Measurements from ENCODE around the gene CDH4. TPM values are rescaled to one million over a fixed set of nuclear protein-coding genes. Genes with fewer than 3 reads are reported as not detected.
"Not testable (repeated sequence)": the region's sequence is repeated elsewhere in the genome, so short reads cannot be mapped to it uniquely, and the experiment has no call there.

CDH4 gene
- total and polyA plus RNA-seq, 5 donors from 2014 or later, result 0.07 to 0.69 (median 0.49) TPM; not detected in 1

GRCh38 chr20:61978491-61978890, 726.4 kb downstream of the CDH4 start:
- H3K36me3 ChIP-seq (ENCODE audit: control insufficient read depth, insufficient read depth, low read length), result peaks cover 19% of the 10 kb centered on the region
- DNase-seq, result no peak
- H3K4me3 Mint-ChIP-seq, result no peak overlapping the region
- H3K27me3 Mint-ChIP-seq, result no peaks in the 10 kb centered on the region
- H3K27ac ChIP-seq (ENCODE audit: insufficient read depth, low read length, poor library complexity, severe bottlenecking), result no peak overlapping the region
- no peaks in the 10 kb centered on the region for H3K27me3 ChIP-seq (ENCODE audit: control insufficient read depth, insufficient read depth, low read length)
- peaks cover 18% of the 10 kb centered on the region for H3K36me3 Mint-ChIP-seq
- H3K4me1 ChIP-seq (ENCODE audit: control insufficient read depth, insufficient read depth, low read length, poor library complexity, severe bottlenecking), result peaks cover 5% of the 10 kb centered on the region
- H3K4me1 Mint-ChIP-seq, result peaks cover 5 to 11% (median 6%) of the 10 kb centered on the region in 4 donors
- H3K9me3 ChIP-seq (ENCODE audit: control insufficient read depth in 2 of 2, low read length in 2 of 2), result peaks cover 0 to 7% of the 10 kb centered on the region in 2 experiments
- no peak overlapping the region for H3K4me3 ChIP-seq (ENCODE audit: low read depth, low read length)
- H3K9me3 Mint-ChIP-seq, result peaks cover 0 to 8% (median 0%) of the 10 kb centered on the region in 7 donors
- no peak overlapping the region for H3K27ac Mint-ChIP-seq
- ATAC-seq (ENCODE audit: low read depth in 2 of 2), result no peak

GRCh38 chr20:61979090-61979489, 727.0 kb downstream of the CDH4 start:
- Histone ChIP-seq H3K9me3 (ENCODE audit: control insufficient read depth in 2 of 2, low read length in 2 of 2) (peaks cover 0 to 7% of the 10 kb centered on the region in 2 experiments), H3K36me3 (ENCODE audit: control insufficient read depth, insufficient read depth, low read length) (peaks cover 20% of the 10 kb centered on the region), H3K27ac (ENCODE audit: insufficient read depth, low read length, poor library complexity, severe bottlenecking) (no peak overlapping the region), H3K27me3 (ENCODE audit: control insufficient read depth, insufficient read depth, low read length) (no peaks in the 10 kb centered on the region), H3K4me3 (ENCODE audit: low read depth, low read length) (no peak overlapping the region), H3K4me1 (ENCODE audit: control insufficient read depth, insufficient read depth, low read length, poor library complexity, severe bottlenecking) (peaks cover 5% of the 10 kb centered on the region)
- Mint-ChIP-seq H3K36me3 (peaks cover 20% of the 10 kb centered on the region), H3K4me1 (peaks cover 5 to 16% (median 8%) of the 10 kb centered on the region in 4 donors), H3K27me3 (no peaks in the 10 kb centered on the region), H3K27ac (no peak overlapping the region), H3K4me3 (no peak overlapping the region), H3K9me3 (peaks cover 0 to 11% (median 0%) of the 10 kb centered on the region in 7 donors)
- DNase-seq, result no peak
- ATAC-seq (ENCODE audit: low read depth in 2 of 2), result no peak

- H3K4me3 ChIP-seq (ENCODE audit: low read depth, low read length), result no peak overlapping the region
- Mint-ChIP-seq H3K4me1 (peaks cover 5 to 18% (median 8%) of the 10 kb centered on the region in 4 donors), H3K27me3 (no peaks in the 10 kb centered on the region), H3K27ac (no peak overlapping the region), H3K4me3 (no peak overlapping the region), H3K9me3 (peaks cover 0 to 14% (median 0%) of the 10 kb centered on the region in 7 donors), H3K36me3 (peaks cover 16% of the 10 kb centered on the region)
- ATAC-seq (ENCODE audit: low read depth in 2 of 2) (no peak), DNase-seq (no peak)
- no peaks in the 10 kb centered on the region for H3K27me3 ChIP-seq (ENCODE audit: control insufficient read depth, insufficient read depth, low read length)
- peaks cover 0 to 7% of the 10 kb centered on the region in 2 experiments for H3K9me3 ChIP-seq (ENCODE audit: control insufficient read depth in 2 of 2, low read length in 2 of 2)
- H3K4me1 ChIP-seq (ENCODE audit: control insufficient read depth, insufficient read depth, low read length, poor library complexity, severe bottlenecking), result peaks cover 5% of the 10 kb centered on the region
- no peak overlapping the region for H3K27ac ChIP-seq (ENCODE audit: insufficient read depth, low read length, poor library complexity, severe bottlenecking)
- H3K36me3 ChIP-seq (ENCODE audit: control insufficient read depth, insufficient read depth, low read length), result peaks cover 16% of the 10 kb centered on the region
These were observed 727.9 kb downstream of the CDH4 start for GRCh38 chr20:61979701-61980635.

GRCh38 chr20:61980647-61981583, 728.9 kb downstream of the CDH4 start:
- H3K27ac ChIP-seq (ENCODE audit: insufficient read depth, low read length, poor library complexity, severe bottlenecking), result no peak overlapping the region
- ATAC-seq (ENCODE audit: low read depth in 2 of 2), result no peak
- H3K4me1 Mint-ChIP-seq, result peaks cover 5 to 20% (median 8%) of the 10 kb centered on the region in 4 donors

GRCh38 chr20:61981691-61982090, 729.6 kb downstream of the CDH4 start:
- H3K27ac Mint-ChIP-seq, result peak overlapping the region in 2 of 3 donors; percentile 20 to 76
- H3K27me3 Mint-ChIP-seq; DNase-seq; ATAC-seq (ENCODE audit: low read depth in 2 of 2); H3K27me3 ChIP-seq (ENCODE audit: control insufficient read depth, insufficient read depth, low read length); H3K4me3 ChIP-seq (ENCODE audit: low read depth, low read length); H3K4me1 ChIP-seq (ENCODE audit: control insufficient read depth, insufficient read depth, low read length, poor library complexity, severe bottlenecking); H3K4me3 Mint-ChIP-seq: not testable (repeated sequence)
- H3K4me1 Mint-ChIP-seq, result peaks cover 5 to 24% (median 8%) of the 10 kb centered on the region in 4 donors
- H3K9me3 ChIP-seq (ENCODE audit: control insufficient read depth in 2 of 2, low read length in 2 of 2), result peaks cover 7 to 17% of the 10 kb centered on the region in 2 experiments
- H3K27ac ChIP-seq (ENCODE audit: insufficient read depth, low read length, poor library complexity, severe bottlenecking), result peak overlapping the region; percentile 60
- peaks cover 17% of the 10 kb centered on the region for H3K36me3 Mint-ChIP-seq
- peaks cover 0 to 16% (median 0%) of the 10 kb centered on the region in 7 donors for H3K9me3 Mint-ChIP-seq
- H3K36me3 ChIP-seq (ENCODE audit: control insufficient read depth, insufficient read depth, low read length), result peaks cover 10% of the 10 kb centered on the region

More at GRCh38 chr20:61980647-61981583, 728.9 kb downstream of the CDH4 start:
- Histone ChIP-seq H3K36me3 (ENCODE audit: control insufficient read depth, insufficient read depth, low read length) (peaks cover 14% of the 10 kb centered on the region), H3K4me1 (ENCODE audit: control insufficient read depth, insufficient read depth, low read length, poor library complexity, severe bottlenecking) (peaks cover 5% of the 10 kb centered on the region), H3K27me3 (ENCODE audit: control insufficient read depth, insufficient read depth, low read length) (no peaks in the 10 kb centered on the region), H3K4me3 (ENCODE audit: low read depth, low read length) (no peak overlapping the region), H3K9me3 (ENCODE audit: control insufficient read depth in 2 of 2, low read length in 2 of 2) (peaks cover 4 to 13% of the 10 kb centered on the region in 2 experiments)
- no peaks in the 10 kb centered on the region for H3K27me3 Mint-ChIP-seq
- H3K27ac Mint-ChIP-seq, result peak overlapping the region in 1 of 3 donors; percentile 76
- H3K4me3 Mint-ChIP-seq, result peak overlapping the region in 1 of 4 donors; percentile 65
- H3K36me3 Mint-ChIP-seq, result peaks cover 16% of the 10 kb centered on the region
- peaks cover 0 to 14% (median 0%) of the 10 kb centered on the region in 7 donors for H3K9me3 Mint-ChIP-seq
- no peak for DNase-seq

- H3K4me3 Mint-ChIP-seq, result peak overlapping the region in 1 of 4 donors; percentile 7
- H3K27ac Mint-ChIP-seq, result peak overlapping the region in 2 of 3 donors; percentile 20 to 25
- no peak overlapping the region for H3K4me3 ChIP-seq (ENCODE audit: low read depth, low read length)
- no peaks in the 10 kb centered on the region for H3K27me3 ChIP-seq (ENCODE audit: control insufficient read depth, insufficient read depth, low read length)
- peaks cover 7 to 19% of the 10 kb centered on the region in 2 experiments for H3K9me3 ChIP-seq (ENCODE audit: control insufficient read depth in 2 of 2, low read length in 2 of 2)
- DNase-seq, result peak in 1 of 3 donors; percentile 31
- H3K36me3 Mint-ChIP-seq, result peaks cover 19% of the 10 kb centered on the region
- peaks cover 5% of the 10 kb centered on the region for H3K4me1 ChIP-seq (ENCODE audit: control insufficient read depth, insufficient read depth, low read length, poor library complexity, severe bottlenecking)
- H3K27me3 Mint-ChIP-seq, result no peaks in the 10 kb centered on the region
- peaks cover 5 to 25% (median 9%) of the 10 kb centered on the region in 4 donors for H3K4me1 Mint-ChIP-seq
- peaks cover 0 to 18% (median 0%) of the 10 kb centered on the region in 7 donors for H3K9me3 Mint-ChIP-seq
- peaks cover 17% of the 10 kb centered on the region for H3K36me3 ChIP-seq (ENCODE audit: control insufficient read depth, insufficient read depth, low read length)
- no peak for ATAC-seq (ENCODE audit: low read depth in 2 of 2)
- peak overlapping the region; percentile 60 for H3K27ac ChIP-seq (ENCODE audit: insufficient read depth, low read length, poor library complexity, severe bottlenecking)
These were observed 730.3 kb downstream of the CDH4 start for GRCh38 chr20:61982191-61982950.

Data from CD4-positive, CD25-positive, alpha-beta regulatory T cell (primary cell).